GM18511 (cell line): ENCODE measurements around the gene STK24.
A peak's percentile ranks its signal among the peaks of the same experiment; 100 is the strongest.
"Not testable (repeated sequence)": the region's sequence is repeated elsewhere in the genome, so short reads cannot be mapped to it uniquely, and the experiment has no call there.

Experiments
- ATAC-seq: cut with Tn5 transposase; IDR thresholded peaks from one replicate; pipeline ENCODE4 v1.9.1; 2021; ENCODE audit warnings: mild to moderate bottlenecking, moderate library complexity; ENCODE audit not compliant: unreplicated experiment

Gene STK24

GRCh38 chr13:98584668-98585397 is 7.9 kb upstream of the STK24 start:
- no peak for ATAC-seq

- no peak for ATAC-seq
Observed at GRCh38 chr13:98582947-98583346, 6.0 kb upstream of the STK24 start.

GRCh38 chr13:98581971-98582702 is 5.2 kb upstream of the STK24 start:
- no peak for ATAC-seq

DNA sequence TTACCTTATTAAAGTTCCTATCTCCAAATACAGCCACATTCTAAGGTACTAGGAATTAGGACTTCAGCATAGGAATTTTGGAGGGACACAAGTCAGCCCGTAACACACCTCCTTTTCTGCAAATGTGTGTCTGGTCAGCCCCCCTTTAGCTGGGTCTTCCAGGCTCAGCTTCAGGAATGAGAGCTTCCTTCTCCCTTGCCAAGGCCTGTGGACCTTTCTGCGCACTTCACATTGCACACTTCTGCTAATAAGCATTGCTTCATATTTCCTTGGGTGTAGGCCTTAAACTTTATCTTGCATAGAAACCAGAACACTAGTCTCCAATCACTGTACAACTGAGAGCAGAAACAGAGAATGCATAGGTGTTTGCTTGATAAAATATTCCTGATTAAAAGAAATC is 4.5 kb upstream of the STK24 start:
- no peak for ATAC-seq

DNA sequence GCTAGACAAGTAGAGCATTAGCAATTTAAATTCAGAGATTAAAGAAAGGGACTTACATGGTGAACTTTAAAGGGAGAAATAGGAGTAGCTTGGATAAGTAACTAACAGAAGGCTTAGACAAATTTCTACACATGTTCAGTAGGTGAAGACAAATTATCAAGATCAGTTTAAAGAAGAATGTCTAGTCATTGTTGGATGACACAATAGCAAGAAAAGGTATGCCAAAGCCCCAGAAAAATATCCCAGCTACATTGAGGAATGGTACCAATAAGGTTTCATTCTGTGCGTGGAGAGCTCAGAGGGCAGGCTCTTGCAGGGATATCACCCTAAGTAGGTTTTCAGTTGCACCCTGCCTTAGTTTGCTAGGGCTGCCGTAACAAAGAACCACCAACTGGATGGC is 3.5 kb upstream of the STK24 start:
- ATAC-seq, result no peak

DNA sequence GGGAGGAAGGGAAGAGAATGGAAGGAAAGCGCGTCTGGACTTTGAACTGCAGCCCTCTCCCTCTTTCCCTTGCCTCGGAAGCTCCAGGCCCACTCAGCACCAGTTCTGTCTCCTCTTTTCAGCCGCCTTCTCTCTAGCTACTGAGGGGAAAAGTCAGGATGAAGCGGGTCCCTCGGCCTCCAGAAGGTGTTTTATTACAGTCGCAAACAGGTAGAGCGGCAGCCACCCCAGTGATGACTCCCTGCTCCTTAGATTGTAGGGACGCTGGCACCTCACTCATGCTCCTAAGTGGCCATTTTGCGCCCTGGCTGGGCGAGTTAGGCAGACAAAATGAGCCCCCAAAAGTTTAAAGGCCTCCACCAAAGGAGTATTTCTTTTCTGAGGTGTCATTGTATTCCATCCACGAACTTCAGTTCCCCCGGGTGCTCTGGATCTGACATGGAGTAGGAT is 954 bp upstream of the STK24 start:
- no peak for ATAC-seq

GRCh38 chr13:98576200-98576945 is 534 bp downstream of the STK24 start:
- ATAC-seq, result peak; percentile 41

GRCh38 chr13:98575904-98576199 is 1.1 kb downstream of the STK24 start:
- ATAC-seq, result no peak

DNA sequence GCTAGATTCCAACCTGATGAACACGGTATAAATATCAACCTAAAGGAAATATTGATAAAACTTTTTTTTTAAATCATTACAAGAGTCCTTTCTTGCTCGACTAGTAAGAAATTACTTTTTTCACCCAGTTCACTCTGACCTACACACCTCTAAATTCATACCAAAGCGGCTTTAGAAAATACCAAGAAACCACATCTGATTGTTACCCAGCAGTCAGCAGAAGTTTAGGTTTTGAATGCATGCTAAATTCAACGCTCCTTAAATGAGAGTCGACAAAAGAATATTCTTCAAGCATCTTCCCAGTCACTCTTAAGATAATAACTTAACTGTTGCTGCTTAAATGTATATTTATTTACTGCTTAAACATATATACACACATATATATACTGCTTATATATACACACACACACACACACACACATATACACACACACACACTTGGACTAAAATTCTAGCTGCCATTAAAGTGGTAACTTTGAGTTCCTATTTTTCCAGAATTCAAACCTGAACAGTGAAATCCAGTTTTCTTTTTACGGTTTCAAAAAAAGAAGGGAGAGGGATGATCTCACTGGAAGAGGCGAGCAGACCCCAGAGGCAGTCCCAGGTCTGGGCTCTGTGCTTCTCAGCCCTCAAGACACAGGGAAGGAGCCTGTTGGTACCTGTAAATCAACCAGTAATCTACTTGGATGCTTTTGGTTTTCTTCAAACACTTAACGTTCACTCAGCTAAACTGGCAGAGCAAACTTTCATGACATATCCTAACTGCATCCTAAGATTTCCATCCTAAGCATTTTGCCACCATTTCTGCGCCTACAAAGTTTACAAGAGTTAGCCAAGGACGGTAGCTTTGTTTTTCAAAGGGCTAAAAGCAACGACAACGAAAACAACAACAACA is 1.7 kb downstream of the STK24 start:
- no peak for ATAC-seq

- no peak for ATAC-seq
Observed at GRCh38 chr13:98571955-98572662, 4.8 kb downstream of the STK24 start.

DNA sequence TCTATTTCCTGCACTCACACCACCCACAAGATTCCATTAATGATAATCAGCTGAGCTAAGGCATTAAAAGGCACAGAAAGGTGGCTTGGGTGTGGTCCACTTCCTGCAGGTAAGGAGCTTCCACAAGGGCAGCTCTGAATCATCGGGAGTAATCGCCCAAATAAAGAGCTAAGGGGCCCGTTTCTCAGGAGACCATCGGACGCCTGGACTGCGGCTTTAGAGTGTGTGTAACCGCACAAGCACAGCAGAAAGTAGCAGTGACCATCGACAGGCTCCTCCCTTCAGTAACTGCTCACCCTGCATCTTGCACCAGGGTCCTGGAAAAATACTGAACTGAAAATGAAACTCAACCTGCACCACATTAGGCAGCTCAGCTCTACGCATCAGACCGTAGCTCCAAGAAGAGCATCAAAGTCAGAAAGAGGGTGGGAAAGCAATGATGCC is 6.0 kb downstream of the STK24 start:
- ATAC-seq, result peak; percentile 90

DNA sequence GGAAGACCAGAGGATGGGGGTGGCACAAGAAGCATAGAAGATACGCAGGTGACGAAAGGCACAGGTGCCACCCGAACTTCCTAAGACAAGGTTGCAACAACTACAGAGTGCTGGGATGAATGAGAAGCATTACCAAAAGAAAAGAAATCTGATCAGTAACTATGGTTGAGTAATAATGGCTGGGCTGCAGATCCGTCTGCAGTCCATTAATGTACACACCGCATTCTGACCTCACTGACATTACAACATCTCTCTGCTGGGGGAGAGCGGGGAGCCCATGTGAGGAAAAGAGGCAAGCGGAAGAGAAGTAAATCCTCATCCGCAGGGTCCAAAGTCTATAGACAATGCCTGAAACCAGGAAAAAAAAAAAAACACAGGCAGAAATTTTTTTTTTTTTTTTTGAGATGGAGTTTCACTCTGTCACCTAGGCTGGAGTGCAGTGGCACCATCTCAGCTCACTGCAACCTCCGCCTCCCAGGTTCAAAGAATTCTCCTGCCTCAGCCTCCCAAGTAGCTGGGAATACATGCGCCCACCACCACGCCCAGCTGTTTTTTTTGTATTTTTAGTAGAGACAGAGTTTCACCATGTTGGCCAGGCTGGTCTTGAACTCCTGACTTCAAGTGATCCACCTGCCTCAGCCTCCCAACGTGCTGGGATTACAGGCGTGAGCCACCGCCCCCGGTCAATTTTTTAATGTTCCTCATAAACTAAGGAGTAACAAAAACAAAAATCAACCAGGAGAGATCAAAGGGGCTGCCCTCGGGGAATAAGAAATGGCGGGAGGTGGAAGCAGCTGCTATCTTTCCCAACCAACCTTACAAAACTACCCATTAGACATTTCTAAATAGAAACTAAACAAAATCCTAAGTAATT is 7.2 kb downstream of the STK24 start:
- ATAC-seq, result not testable (repeated sequence)

DNA sequence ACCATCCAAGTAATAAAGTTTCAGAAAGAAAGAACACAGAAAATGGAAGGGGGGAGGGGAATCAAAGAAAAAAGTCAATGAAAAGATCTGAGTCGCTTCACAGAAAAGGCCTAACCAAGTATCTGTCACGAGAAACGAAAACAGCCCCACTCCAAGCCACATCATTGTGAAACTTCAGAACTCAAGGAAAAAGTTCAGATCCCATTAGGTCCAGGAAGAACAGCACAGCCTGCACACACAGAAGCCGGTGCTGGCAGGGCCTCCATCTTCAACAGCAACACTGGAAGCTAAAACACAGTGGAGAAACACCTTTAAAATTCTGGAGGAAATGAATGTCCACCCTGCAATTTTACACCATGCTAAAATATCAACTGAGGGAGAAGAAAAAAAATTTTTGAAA is 8.0 kb downstream of the STK24 start:
- no peak for ATAC-seq

GRCh38 chr13:98567140-98567539 is 9.8 kb downstream of the STK24 start:
- ATAC-seq, result no peak

DNA sequence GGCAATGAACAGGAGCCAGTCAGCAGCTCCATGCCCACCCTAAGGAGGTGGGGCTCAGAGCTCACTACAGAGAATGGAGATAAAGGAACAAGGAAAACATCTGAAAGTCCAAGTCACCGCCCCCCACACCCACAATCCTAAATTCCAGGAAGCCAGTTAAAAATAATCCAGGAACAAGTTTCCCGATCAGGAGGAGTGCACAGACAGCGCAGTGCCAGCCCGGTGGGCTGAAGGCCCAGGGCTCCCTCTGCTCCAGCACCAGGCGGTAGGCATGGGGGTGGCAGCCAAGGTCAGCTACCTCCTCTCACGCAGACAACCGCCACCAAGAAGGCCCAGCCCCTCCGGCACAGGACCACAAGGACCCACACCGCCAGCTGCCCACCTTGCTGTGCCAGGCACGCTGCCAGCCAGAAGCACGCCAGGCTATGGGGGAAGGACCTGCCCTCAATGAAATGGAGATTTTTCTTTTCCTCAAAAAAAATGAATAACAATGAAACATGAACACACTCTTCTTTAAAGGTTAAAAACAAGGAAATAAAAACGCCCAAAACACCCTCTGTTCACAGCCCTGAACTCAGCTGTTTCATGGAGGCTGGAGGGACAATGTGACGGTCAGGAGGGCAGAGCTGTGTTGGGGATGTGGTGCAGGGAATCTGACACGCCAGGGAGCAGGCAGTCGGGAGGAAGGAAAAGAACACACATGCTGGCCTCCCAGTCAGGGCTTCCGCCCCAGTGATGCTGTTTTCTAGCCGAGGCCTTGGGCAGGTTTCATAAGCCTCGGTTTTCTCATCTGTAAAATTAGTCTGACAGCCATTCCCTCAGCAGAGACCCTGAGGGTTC is 11.0 kb downstream of the STK24 start:
- ATAC-seq, result no peak

DNA sequence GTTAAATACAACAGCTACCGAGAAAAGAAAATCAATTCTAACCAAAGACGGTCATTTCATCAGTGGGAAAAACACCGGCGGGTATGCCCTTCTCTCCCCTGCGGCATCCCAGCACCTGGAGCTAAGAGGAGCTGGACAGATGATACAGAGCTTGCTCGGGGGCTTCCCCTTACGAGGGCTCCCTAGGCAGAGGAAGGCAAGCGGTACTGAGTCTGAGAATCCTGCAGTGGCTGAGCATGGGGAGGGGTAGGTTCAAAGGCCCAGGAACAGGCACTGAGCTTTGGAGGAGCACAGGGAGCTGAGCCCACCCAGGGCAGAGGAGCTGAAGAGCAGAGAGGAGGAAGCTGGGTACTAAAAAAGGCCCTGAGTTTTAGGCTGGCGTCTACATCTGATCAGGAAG is 12.7 kb downstream of the STK24 start:
- ATAC-seq, result no peak

DNA sequence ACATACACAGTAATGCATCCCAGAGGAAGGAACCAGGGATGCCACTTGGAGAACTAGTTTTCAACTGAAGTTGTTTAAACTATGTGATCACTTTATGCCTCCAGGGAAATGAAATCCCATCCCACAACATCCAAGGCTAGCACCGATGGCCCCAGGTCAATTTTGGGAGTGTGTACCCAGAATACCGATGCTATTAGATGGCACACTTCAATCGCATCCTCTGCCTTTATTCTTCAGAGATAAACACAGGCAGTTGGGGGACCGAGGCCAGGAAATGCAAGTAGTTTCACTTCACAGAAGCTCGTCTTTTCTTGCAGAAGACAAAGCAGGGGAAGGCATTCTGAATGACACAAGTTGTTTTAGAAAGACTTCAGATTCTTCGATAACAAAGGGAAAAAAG is 13.8 kb downstream of the STK24 start:
- peak; percentile 64 for ATAC-seq

- no peak for ATAC-seq
Observed at GRCh38 chr13:98559169-98559568, 17.7 kb downstream of the STK24 start.
